ENCODE results near the gene CHMP2A.

CHMP2A gene

GRCh38 chr19:58536852-58537798, 17.8 kb downstream of the CHMP2A start:
- DNase-seq: no peak

GRCh38 chr19:58535857-58536256, 19.0 kb downstream of the CHMP2A start:
- no peak for DNase-seq

GRCh38 chr19:58531034-58531840, 23.7 kb downstream of the CHMP2A start:
- DNase-seq: peak; percentile 74

- DNase-seq: no peak
These were observed 25.5 kb downstream of the CHMP2A start for GRCh38 chr19:58529405-58529804.

- no peak for DNase-seq
These were observed 32.2 kb downstream of the CHMP2A start for GRCh38 chr19:58522709-58523108.

GRCh38 chr19:58521651-58522050, 33.3 kb downstream of the CHMP2A start:
- no peak for DNase-seq

GRCh38 chr19:58520257-58520599, 34.7 kb downstream of the CHMP2A start:
- no peak for DNase-seq

- peak; percentile 95 for DNase-seq
These were observed 35.3 kb downstream of the CHMP2A start, which contains the start of gene ZBTB45 for GRCh38 chr19:58519355-58520256. Gene ZBTB45, minus strand, starts transcription at chr19:58519810. Its CDS starts 2,137 bp downstream, at chr19:58517673.

- DNase-seq: peak; percentile 67
These were observed 35.9 kb downstream of the CHMP2A start for GRCh38 chr19:58519087-58519354.

- DNase-seq: no peak
These were observed 36.4 kb downstream of the CHMP2A start for GRCh38 chr19:58518256-58519086.

GRCh38 chr19:58516964-58517833, 37.7 kb downstream of the CHMP2A start:
- DNase-seq: no peak

GRCh38 chr19:58516246-58516836, 38.6 kb downstream of the CHMP2A start:
- no peak for DNase-seq

- no peak for DNase-seq
These were observed 39.6 kb downstream of the CHMP2A start for GRCh38 chr19:58515259-58515658.

GRCh38 chr19:58514564-58515022, 40.3 kb downstream of the CHMP2A start:
- DNase-seq: no peak

GRCh38 chr19:58513694-58514563, 41.0 kb downstream of the CHMP2A start:
- peak; percentile 73 for DNase-seq

- DNase-seq: no peak
These were observed 41.7 kb downstream of the CHMP2A start for GRCh38 chr19:58513213-58513693.

- no peak for DNase-seq
These were observed 43.3 kb downstream of the CHMP2A start, which contains the start of gene SLC27A5 for GRCh38 chr19:58511353-58512208. Gene SLC27A5, minus strand, starts transcription at chr19:58511992. Its CDS starts 37 bp downstream, at chr19:58511955.
